HG03097 (cell line): ENCODE measurements around the gene FGFRL1.

ENCODE experiments used
- ATAC-seq: cut with Tn5 transposase; IDR thresholded peaks from one replicate; pipeline ENCODE4 v1.9.1; 2021; ENCODE audit not compliant: unreplicated experiment, low FRiP score

The FGFRL1 gene

DNA sequence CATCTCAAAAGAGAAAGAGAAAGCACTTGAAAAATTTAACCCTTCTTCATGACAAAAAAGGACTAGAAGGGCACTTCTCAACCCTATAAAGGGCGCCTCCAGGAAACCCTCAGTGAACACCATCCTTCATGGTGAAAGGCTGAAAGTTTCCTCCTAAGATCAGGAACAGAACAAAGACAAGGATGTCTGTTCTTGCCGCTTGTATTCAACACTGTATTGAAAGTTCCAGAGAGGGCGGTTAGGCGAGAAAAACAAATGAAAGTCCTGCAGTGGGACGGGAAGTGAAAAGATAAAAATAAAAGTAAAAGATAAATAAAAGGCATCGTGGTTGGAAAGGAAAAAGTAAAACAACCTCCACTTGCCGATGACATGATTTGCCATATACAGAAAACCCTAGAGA is 51.0 kb downstream of the FGFRL1 start:
- no peak for ATAC-seq

DNA sequence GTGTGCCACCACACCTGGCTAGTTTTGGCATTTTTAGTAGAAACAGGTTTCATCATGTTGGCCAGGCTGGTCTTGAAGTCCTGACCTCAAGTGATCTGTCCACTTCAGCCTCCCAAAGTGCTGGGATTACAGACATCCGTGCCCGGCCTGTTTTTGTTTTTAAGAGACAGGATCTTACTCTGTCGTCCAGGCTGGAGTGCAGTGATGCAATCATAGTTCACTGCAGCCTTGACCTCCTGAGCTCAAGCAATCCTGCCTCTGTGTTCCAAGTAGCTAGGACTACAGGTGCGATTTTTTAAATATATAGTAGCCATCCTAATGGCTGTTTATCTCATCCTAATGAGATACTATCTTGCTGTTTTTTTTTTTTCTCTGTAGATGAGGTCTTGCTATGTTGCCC is 54.3 kb downstream of the FGFRL1 start:
- ATAC-seq = no peak

GRCh38 chr4:1069394-1069793 is 58.0 kb downstream of the FGFRL1 start:
- no peak for ATAC-seq

- ATAC-seq = no peak
These were observed 61.5 kb downstream of the FGFRL1 start for GRCh38 chr4:1072830-1073446.

DNA sequence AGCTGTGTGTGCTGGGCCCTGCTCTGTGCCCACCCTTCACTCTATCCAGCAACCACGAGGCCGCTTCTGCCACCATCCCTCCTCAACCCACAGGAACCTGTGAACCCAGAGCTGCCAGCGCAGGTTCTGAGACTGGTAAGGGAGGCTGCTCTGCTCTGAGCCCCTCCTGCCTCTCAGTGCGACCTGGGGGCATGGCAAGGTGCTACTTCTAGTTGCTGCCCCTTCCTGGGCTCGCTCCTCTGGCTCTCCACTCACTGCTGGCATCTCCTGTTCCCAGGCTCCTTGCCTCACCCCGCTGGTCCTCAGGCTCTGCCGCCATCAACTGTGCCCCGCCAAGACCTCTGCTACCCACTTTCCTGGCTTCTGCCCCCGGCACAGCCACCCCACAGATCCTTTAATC is 62.7 kb downstream of the FGFRL1 start:
- no peak for ATAC-seq

DNA sequence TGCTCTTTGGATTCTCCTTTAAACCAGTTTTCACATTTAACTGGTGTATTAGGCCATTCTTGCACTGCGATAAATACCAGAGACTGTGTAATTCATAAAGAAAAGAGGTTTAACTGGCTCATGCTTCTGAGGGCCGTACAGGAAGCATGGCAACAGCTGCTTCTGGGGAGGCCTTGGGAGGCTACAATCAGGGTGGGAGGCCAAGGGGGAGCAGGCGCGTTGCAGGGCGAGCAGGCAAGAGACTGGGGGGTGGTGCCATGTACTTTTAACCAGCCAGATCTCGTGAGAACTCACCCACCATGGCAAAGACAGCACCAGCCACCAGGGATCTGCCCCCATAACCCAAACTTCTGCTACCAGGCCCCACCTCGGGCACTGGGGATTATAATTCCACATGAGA is 63.8 kb downstream of the FGFRL1 start:
- no peak for ATAC-seq

- ATAC-seq = no peak
These were observed 64.6 kb downstream of the FGFRL1 start for GRCh38 chr4:1075809-1076699.
